A673 (cell line): Measurements from ENCODE around the gene TMEM132C. TPM values are rescaled to one million over a fixed set of nuclear protein-coding genes. Genes with fewer than 3 reads are reported as not detected.

Experiments
- BruUV-seq: library from RNA; stranded (reverse); fragments of 400-500 nt; replicated peaks from 2 replicates; lab custom pipeline; 2021; lab: Mats Ljungman, UMichigan
- CTCF ChIA-PET: fragments of 300-600 bp; sonication (Branson Sonifier 250); formaldehyde crosslinking; loops from one replicate; lab custom pipeline; 2022; ENCODE audit warnings: antibody characterized with exemption; lab: Charles Lee
- POLR2A ChIA-PET: fragments of 300-600 bp; sonication (Branson Sonifier 250); formaldehyde crosslinking; loops from one replicate; lab custom pipeline; 2022; ENCODE audit warnings: antibody characterized with exemption; ENCODE audit not compliant: low non-redundant PET; lab: Charles Lee
- DNase-seq: peaks from one replicate; pipeline ENCODE4 v3.0.0-alpha.2; 2015; ENCODE audit warnings: low spot score
- H3K27ac ChIP-seq: fragments of 200-600 bp; sonication (generic); 2 replicates; pipeline ENCODE4 v1.5.1; 2016; ENCODE audit warnings: mixed run types, low read depth, mild to moderate bottlenecking, mixed read lengths, antibody characterized with exemption, low read length; ENCODE audit not compliant: poor library complexity, severe bottlenecking
- H3K27me3 ChIP-seq: fragments of 200-600 bp; sonication (generic); replicated peaks from 2 replicates; pipeline ENCODE4 v1.6.1; 2017; ENCODE audit warnings: mixed run types, low read depth, mild to moderate bottlenecking, mixed read lengths, antibody characterized with exemption, low read length; ENCODE audit not compliant: insufficient read depth, poor library complexity
- H3K36me3 ChIP-seq: fragments of 200-600 bp; sonication (generic); 2 replicates; pipeline ENCODE4 v1.6.1; 2016; ENCODE audit warnings: mixed run types, mild to moderate bottlenecking, mixed read lengths, antibody characterized with exemption, low read length; ENCODE audit not compliant: insufficient read depth, poor library complexity, severe bottlenecking
- H3K4me1 ChIP-seq: fragments of 200-600 bp; sonication (generic); 2 replicates; pipeline ENCODE4 v1.6.1; 2017; ENCODE audit warnings: mixed run types, mild to moderate bottlenecking, mixed read lengths, antibody characterized with exemption, low read length; ENCODE audit not compliant: insufficient read depth, poor library complexity, severe bottlenecking
- H3K4me3 ChIP-seq: fragments of 200-600 bp; sonication (generic); 2 replicates; pipeline ENCODE4 v1.5.1; 2016; ENCODE audit warnings: low read depth, mixed run types, mild to moderate bottlenecking, mixed read lengths, low read length; ENCODE audit not compliant: poor library complexity, severe bottlenecking
- H3K9me3 ChIP-seq: fragments of 200-600 bp; sonication (generic); 2 replicates; pipeline ENCODE4 v1.6.1; 2016; ENCODE audit warnings: mixed run types, low read depth, mild to moderate bottlenecking, mixed read lengths, antibody characterized with exemption, low read length; ENCODE audit not compliant: poor library complexity, severe bottlenecking
- CTCF ChIP-seq: fragments of 300-800, 200-600 bp; sonication (generic); conservative IDR thresholded peaks from 2 replicates; pipeline ENCODE4 v1.5.1; 2017; ENCODE audit warnings: low read depth, mild to moderate bottlenecking, antibody characterized with exemption, low read length, moderate library complexity, mixed read lengths
- EZH2 ChIP-seq: fragments of 200-600 bp; sonication (generic); IDR thresholded peaks from 2 replicates; pipeline ENCODE4 v1.6.1; 2017; ENCODE audit warnings: borderline replicate concordance, low read depth, mild to moderate bottlenecking, mixed read lengths, antibody characterized with exemption, low read length; ENCODE audit not compliant: poor library complexity, severe bottlenecking
- intact Hi-C: fragments of 100-400 bp; cut with micrococcal nuclease; formaldehyde crosslinking; loops from one replicate; pipeline ENCODE4 v1.10.0; 2022; ENCODE audit not compliant: unreplicated experiment
- total RNA-seq: library from RNA; stranded (reverse); gene quantifications from 2 replicates; pipeline ENCODE4 v1.2.3, GENCODE V29; 2021

TMEM132C gene
- total RNA-seq, 1 experiment from 2014 or later, result not detected

GRCh38 chr12:128542844-128543243, 275.9 kb downstream of the TMEM132C start:
- intact Hi-C loops, result no loop called here
- no peak for DNase-seq
- no TSS peak for BruUV-seq
- Histone ChIP-seq H3K27ac (no peak overlapping the region), H3K4me3 (no peak overlapping the region), H3K27me3 (peaks cover 57% of the 10 kb centered on the region), H3K36me3 (no peaks in the 10 kb centered on the region), H3K4me1 (no peaks in the 10 kb centered on the region), H3K9me3 (no peaks in the 10 kb centered on the region)
- ChIA-PET CTCF (interaction anchor here (0.7 kb wide), 1 partner anchor 435 kb away, joined by 3 read pairs; no protein-coding TSS in a partner anchor), POLR2A (no interaction called here)
- TF ChIP-seq EZH2 (no peak), CTCF (no peak)

DNA sequence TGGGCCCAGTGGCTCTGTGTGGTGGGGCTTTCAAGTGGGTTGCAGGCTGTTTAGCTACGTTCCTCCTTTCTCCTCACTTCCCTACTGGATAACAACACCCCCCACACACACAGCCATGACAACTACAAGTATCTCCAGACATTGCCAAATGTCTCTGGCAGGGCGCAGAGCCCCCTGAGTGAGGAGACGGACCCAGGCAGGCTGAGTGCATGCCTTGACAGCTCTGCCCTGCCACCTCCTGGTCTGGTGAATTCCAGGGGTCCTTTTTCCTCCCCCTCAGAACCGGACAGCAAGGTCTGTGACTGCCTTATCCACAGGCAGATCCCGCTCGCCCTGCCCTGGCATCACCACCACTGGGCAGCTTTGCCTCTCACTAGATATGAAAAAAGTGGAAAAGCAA, 276.5 kb downstream of the TMEM132C start:
- no peaks in the 10 kb centered on the region for H3K36me3 ChIP-seq
- ChIA-PET CTCF (interaction anchor here (0.7 kb wide), 1 partner anchor 435 kb away, joined by 3 read pairs; no protein-coding TSS in a partner anchor), POLR2A (no interaction called here)
- no peak for TF ChIP-seq CTCF
- TF ChIP-seq EZH2, result no peak
- intact Hi-C loops, result no loop called here
- BruUV-seq, result no TSS peak
- H3K9me3 ChIP-seq, result no peaks in the 10 kb centered on the region
- no peak overlapping the region for H3K27ac ChIP-seq
- H3K27me3 ChIP-seq, result peaks cover 63% of the 10 kb centered on the region
- H3K4me1 ChIP-seq, result no peaks in the 10 kb centered on the region
- H3K4me3 ChIP-seq, result no peak overlapping the region
- no peak for DNase-seq

DNA sequence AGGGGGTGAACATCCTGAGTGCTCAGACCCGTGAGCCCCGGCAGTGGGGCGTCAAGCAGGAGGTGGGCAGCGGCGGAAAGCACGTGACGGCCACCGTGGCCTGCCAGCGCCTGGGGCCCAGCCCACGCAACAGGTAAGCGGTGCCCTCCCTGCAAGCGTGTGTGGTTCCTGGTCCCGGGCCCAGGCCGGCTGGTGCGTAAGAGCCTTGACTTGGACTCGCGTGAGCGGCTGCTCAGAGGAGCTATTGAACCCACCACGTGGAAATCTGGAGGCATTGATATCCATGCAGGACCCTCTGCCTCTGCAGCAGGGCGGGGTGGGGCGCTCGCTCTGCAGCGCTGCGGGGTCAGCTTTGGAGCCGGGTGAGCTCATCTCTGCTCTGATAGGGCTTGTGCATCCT, 277.0 kb downstream of the TMEM132C start:
- Histone ChIP-seq H3K36me3 (no peaks in the 10 kb centered on the region), H3K4me1 (no peaks in the 10 kb centered on the region), H3K9me3 (no peaks in the 10 kb centered on the region), H3K27me3 (peaks cover 68% of the 10 kb centered on the region), H3K4me3 (no peak overlapping the region), H3K27ac (no peak overlapping the region)
- TF ChIP-seq EZH2 (no peak), CTCF (no peak)
- CTCF ChIA-PET, result no interaction called here
- BruUV-seq, result no TSS peak
- no peak for DNase-seq
- POLR2A ChIA-PET, result no interaction called here
- intact Hi-C loops, result no loop called here
